Endometrium (tissue), 2 donors: ENCODE data around the gene ERICH6.

ENCODE experiments used
- FAIRE-seq: peaks from 2 replicates; lab custom pipeline; 2012; peaks lifted over from hg19 to GRCh38; lab: Jason Lieb, UNC
- donor health status: control.
- donor health status: control.

The ERICH6 gene

DNA sequence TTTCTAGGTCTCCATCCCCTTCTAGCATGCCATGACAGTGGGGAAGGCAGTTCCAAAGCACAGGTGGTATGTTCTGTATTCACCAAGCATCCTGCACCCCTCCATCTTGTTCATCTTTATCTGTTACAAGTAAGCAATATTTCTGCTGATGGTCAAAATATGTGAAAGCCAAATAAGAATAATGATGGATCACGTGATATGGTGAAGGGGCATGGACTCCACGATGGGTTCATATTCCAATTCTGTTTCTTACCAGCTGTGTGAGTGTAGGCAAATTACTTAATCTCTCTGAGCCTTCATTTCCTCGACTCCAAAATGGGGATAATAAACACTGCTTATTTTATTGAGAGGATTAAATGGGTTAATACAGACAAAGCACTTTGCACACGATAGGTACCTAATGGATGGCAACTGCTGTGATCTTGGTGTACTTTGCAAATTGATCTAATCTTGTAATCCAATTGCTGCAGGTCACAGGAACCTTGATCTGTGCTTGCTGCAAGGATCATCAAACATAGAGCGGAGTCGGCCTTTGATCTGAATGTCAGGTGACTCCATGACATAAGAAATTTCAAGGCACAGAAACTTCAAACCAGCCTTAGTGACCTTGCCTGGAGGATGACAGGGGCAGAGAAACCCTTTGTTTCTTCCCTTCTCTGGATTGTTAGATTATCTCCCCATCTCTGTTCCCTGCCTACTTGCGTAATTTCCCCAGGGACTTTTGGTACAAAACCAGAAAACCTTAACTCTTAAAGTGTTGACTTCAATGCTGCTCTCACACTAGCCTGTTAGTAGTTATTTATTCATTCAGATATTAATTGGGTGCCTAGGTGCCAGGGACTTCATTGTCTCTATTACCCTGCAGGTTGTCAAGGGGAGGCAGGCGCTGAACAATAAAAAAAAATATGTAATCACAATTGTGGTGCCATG is 33.4 kb upstream of the ERICH6 start:
- no peak for FAIRE-seq

GRCh38 chr3:150736316-150736719 is 32.6 kb upstream of the ERICH6 start:
- FAIRE-seq: no peak

DNA sequence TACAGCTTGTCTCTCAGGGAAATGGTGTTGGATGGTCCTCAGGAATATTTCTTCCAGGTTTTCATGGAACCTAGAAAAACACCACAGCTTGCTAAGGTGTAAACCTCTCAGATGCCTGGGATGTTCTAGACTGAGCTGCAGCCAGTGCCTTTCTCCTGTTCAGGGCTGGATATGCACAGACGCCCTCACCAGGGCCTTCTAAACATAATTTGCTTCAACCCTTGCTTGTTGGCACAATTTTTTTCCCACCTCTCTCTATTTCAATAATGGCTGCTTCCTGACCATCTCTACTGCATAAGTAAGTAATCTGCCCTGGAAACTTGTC is 31.0 kb upstream of the ERICH6 start:
- FAIRE-seq: no peak

DNA sequence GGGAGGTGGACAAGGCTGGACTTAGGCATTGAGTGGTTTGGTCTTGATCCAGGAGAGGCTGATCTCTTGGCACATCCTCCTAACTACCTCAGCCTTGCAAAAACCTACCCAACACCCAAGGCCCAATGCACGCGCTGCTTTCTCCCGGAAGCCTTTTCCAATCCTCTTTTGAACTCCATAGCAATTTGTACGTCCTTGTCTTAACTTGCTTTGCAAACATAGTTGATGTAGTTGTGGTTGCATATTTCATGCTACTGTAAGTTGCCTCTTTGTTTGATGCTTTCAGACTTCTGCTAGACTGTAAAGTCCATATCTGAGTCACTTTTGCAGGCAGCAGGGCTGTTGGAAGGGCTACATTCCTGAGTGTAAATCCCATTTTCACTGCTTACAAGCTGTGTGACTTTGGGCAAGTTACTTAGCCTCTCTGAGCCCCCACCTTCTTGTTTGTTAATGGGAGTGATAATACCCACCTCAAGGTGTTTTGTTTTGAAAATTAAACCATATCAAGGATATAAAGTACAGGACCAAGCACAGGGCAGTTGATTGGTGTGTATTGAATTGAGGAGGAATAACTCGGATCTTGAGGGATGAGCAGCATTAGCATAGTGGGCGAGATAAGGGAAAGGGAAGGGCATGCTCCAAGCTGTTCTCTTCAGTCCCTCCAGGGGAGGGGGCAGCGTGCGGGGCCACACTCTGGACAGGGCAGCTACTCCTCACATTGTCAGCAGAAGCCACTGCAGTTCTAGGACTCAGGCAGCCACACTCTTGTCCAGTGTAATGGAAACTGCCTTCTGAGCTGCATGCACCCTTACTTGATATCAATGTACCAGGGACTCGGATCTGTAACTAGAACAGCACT is 30.4 kb upstream of the ERICH6 start:
- FAIRE-seq: no peak

GRCh38 chr3:150733373-150733935 is 29.7 kb upstream of the ERICH6 start:
- FAIRE-seq: no peak

GRCh38 chr3:150729682-150730360 is 26.1 kb upstream of the ERICH6 start:
- FAIRE-seq: no peak

- no peak for FAIRE-seq
Observed at GRCh38 chr3:150727653-150728502, 24.2 kb upstream of the ERICH6 start.

DNA sequence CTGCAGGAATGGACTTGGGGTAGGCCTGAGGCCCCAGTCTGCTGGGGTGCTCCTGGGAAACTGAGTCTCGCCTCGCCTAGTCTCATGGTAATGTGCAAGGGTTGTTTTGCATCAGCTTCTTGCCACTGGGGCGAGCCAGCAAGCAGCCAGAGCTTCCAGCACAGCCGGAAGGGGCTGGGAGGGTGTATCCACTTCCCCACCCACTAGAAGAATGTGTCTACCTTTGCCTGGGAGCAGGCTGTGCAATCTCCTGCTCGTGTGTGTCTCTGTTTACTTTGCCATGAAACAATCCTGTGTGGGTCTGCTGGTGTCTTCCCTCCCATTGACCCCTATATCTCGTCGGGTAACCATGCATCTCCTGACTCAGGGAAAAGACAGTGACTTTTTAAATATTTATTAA is 21.8 kb upstream of the ERICH6 start:
- no peak for FAIRE-seq

DNA sequence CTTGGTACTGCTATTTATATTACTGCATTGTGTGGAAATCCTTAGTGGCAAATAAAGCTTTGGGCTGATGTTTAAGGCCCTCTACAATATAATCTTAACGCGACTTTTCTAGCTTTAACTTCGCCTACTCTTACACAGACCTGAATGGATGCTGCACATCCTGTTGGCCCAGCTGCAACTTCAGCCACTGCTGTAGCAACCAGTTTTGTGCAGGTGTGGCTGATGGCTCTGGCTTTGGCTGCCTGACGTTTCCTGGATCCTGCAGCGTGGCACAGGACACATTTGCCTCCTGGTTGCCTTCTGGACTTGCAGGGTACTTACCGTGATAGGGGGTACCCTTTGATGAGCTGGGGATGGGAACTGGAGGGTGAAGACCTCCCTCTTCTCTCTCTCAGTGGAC is 20.2 kb upstream of the ERICH6 start:
- no peak for FAIRE-seq

- no peak for FAIRE-seq
Observed at GRCh38 chr3:150722267-150722666, 18.5 kb upstream of the ERICH6 start.

GRCh38 chr3:150721285-150722130 is 17.8 kb upstream of the ERICH6 start:
- peak; percentile 67 for FAIRE-seq

DNA sequence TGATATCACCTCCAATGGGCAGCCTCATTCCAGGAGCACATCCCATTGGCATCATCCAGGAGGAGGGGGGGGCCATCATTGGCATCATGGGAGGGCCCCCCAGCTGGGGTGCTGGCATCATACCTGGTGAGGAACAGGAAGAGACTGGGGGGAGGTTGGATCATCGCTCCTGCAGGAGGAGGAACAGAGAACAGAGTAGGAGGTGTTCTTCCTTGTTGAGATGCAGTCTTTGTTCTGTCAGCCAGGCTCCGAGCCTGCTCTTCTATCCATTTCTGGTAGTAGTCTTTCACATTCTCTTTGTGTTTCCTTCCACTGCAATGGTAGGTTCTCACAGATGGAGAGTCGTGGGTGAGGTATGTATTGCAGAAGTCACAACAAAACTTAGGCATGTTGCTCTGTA is 16.7 kb upstream of the ERICH6 start:
- FAIRE-seq: no peak

DNA sequence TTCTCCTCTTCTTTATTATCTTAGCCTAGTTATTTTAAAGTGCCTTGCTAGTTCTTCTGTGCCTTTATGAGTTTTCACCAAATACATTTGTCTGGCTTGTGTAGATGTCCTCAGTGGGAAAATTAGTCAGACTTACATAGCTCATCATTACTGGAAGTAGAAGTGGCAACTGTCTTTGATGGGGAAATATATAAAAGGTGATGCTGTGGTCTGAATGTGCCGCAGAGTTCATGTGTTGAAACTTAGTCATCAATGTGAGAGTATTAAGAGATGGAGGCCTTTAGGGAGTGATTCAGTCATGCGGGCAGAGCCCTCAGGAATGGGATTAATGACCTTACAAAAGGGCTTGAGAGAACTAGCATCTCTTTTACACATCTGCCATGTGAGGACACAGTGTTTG is 6.4 kb upstream of the ERICH6 start:
- FAIRE-seq: no peak

DNA sequence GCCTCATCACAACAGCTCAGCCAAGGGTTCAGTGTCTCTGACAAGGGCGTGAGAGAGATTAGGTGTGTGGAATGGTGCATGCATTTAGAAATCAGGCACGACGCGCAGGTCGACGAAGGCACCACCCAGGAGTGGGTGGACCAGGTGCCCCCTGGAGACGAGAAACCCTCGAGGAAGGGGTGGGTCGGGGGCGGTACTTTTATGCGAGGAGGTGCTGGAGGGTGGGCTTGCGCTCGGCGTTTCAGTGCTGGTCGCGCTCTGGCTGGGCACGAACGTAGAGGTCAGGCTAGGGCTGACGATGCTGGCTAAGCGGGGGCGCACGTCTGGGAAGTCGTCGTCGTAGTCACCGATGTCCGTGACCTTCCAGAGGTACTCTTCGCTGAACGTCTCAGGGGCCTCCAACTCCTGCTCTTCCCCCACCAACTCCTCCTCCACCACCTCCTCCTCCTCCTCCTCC is 393 bp downstream of the ERICH6 start:
- no peak for FAIRE-seq

- no peak for FAIRE-seq
Observed at GRCh38 chr3:150699068-150699639, 4.6 kb downstream of the ERICH6 start.

DNA sequence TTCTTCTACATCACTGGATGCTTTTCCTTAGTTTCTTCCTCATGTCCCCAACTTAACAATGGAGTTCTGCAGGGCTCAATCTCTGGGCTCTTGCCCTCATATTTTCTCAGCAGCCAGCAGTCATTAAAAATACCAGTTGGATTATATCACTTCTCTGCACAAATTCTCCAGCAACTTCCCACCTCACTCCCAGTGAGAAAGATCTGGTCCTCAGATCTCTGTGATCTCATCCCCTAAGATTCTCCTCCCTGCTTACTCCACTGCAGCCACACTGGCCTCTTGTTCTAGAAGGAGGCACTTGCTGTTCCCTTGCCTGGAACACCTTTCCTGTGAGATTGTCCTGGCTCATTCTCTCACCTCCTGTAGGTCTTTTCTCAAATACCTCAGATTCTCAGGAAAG is 6.1 kb downstream of the ERICH6 start:
- no peak for FAIRE-seq

DNA sequence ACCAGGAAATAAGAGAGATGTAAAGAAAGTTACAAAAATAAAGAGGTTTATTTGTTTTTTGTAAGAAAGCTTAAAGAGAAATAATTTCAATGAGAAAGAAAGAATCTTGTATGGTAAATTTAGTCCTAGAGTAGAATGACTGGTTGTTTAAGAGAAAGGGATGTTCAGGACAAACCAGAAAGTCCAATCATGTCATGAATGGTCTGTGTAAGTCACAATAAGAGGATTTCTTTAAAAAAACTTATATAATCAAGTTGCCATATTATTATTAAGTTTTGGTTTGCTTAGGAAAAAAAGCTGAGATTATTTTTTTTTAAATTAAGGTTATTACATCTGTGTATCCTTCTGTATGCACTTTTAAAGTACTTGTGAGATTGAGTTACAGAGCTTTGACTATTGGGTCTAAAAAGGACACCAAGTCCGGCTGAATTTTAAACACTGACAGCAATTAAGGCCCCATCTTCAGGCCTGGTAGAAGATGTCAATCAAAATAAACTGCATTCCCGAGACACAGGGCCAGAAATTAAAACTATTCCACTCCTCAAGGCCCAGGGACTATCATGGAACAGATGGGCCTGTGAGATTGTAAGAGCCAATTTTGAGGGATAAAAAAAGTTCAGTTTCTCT is 12.2 kb downstream of the ERICH6 start:
- no peak for FAIRE-seq

DNA sequence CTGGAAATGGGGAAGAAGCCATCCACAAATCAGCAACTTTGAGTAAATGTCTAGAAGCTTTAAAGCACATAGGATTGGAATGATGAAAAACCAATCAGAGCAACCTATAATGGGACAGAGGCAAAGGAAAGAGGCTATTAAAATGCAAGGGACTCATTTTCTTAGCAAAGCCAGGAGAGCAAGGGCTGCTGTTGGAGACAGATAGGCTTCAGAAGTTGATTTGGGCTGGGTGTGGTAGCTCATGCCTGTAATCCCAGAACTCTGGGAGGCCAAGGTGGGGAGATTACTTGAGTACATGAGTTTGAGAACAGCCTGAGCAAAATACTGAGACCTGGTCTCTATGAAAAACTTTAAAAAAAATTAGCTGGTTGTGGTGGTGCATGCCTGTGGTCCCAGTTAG is 16.1 kb downstream of the ERICH6 start:
- no peak for FAIRE-seq

- FAIRE-seq: no peak
Observed at GRCh38 chr3:150682824-150683223, 20.9 kb downstream of the ERICH6 start.

GRCh38 chr3:150682279-150682678 is 21.4 kb downstream of the ERICH6 start:
- no peak for FAIRE-seq
